DOHH2 (cell line): ENCODE results near the gene MYDGF.

ENCODE experiments used
- EZH2phosphoT487 ChIP-seq: fragments of 200-600 bp; sonication (generic); IDR thresholded peaks from 2 replicates; pipeline ENCODE4 v1.6.1; 2017; ENCODE audit warnings: borderline replicate concordance, mild to moderate bottlenecking, antibody characterized with exemption, low read length, moderate library complexity, mixed read lengths
- TF ChIP-seq, protein P1 (sequence below): fragments of 200-600 bp; sonication (generic); IDR thresholded peaks from one replicate; pipeline ENCODE4 v1.5.1; 2014; ENCODE audit warnings: antibody characterized with exemption, mild to moderate bottlenecking, low read depth, low read length; ENCODE audit not compliant: poor library complexity, severe bottlenecking

DNA sequence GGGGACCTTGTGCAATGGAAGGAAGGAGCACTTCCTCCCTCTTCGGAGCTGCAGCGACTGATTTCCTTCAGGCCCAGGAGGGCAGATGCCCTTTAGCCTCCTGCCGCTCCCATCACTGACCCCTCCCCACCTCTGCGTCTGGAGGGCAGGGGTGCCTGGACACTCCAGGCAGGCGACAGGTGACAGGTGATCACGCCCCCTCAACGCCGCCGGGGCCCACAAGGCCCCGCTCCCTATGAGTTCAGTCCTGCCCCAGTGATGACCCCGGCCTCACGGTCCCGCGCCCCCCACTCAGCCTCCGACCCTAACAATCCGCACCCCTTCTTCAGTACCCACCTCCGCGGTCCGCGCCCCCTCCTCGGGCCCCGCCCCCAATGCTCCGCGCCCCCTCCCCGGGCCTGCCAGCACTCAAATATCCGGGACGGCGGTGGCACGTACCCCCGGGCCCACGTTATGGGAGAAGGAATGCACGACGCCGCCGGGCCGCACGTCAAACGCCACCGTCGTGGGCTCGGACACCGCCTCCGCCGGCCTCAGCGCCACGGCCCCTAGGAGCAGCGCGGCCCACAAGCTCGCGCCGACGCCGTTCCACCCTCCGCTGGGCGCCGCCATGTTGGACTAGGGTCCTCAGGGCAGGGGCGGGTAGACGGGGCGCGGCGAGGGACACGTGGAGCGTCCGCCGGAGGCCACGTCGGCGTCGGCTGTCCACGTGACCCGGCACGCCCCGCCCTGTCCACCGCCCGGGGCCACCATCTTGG, at the start of gene MYDGF:
- TF ChIP-seq, protein P1, sequence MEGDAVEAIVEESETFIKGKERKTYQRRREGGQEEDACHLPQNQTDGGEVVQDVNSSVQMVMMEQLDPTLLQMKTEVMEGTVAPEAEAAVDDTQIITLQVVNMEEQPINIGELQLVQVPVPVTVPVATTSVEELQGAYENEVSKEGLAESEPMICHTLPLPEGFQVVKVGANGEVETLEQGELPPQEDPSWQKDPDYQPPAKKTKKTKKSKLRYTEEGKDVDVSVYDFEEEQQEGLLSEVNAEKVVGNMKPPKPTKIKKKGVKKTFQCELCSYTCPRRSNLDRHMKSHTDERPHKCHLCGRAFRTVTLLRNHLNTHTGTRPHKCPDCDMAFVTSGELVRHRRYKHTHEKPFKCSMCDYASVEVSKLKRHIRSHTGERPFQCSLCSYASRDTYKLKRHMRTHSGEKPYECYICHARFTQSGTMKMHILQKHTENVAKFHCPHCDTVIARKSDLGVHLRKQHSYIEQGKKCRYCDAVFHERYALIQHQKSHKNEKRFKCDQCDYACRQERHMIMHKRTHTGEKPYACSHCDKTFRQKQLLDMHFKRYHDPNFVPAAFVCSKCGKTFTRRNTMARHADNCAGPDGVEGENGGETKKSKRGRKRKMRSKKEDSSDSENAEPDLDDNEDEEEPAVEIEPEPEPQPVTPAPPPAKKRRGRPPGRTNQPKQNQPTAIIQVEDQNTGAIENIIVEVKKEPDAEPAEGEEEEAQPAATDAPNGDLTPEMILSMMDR = no peak
- no peak for TF ChIP-seq EZH2phosphoT487
